ENCODE data around the gene CYP27A1. TPM values are rescaled to one million over a fixed set of nuclear protein-coding genes. Genes with fewer than 3 reads are reported as not detected.

The CYP27A1 gene
- total and polyA plus RNA-seq, 2 of the 4 experiments (the other 2 are of a cell fraction) = 5.2 to 5.3 TPM

DNA sequence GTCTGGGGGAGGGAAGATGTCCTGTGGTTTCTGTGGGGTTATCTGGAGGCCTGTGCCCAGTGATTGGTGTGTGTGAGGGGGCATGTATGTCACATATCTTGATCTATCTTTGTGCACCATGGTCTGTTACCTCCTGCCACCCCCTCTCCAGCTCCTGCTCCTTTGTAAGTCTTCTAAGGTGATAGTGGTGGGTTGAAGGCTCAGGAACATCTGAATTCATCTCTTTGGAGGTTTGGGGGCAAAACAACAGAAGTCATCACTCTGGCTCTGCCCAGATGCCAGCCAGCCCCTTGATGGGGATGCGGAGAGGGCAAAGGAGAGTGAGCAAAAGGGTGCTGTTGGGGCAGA is 74.9 kb downstream of the CYP27A1 start:
- Histone ChIP-seq H4K5ac (ENCODE audit: low read depth, low read length) (no peak overlapping the region), H3K36me3 (ENCODE audit: control insufficient read depth, insufficient read depth, low read length) (no peaks in the 10 kb centered on the region), H2BK120ac (ENCODE audit: low read depth, low read length) (no peak overlapping the region), H2AFZ (replicated peaks; ENCODE audit: low read length, poor library complexity) (no peak overlapping the region), H4K91ac (ENCODE audit: insufficient read depth, low read depth, low read length) (no peak overlapping the region), H2AK5ac (ENCODE audit: low read depth, low read length) (no peak overlapping the region), H3K23ac (ENCODE audit: low read depth, low read length) (no peak overlapping the region), H3K27me3 (ENCODE audit: control insufficient read depth, insufficient read depth, low read length) (peaks cover 84% of the 10 kb centered on the region), H3K14ac (replicated peaks; ENCODE audit: low read depth, low read length) (no peak overlapping the region), H3K9ac (ENCODE audit: low read depth, low read length) (no peak overlapping the region), H3K4ac (ENCODE audit: low read depth, low read length) (no peak overlapping the region), H3K4me3 (ENCODE audit: insufficient read depth, low read depth, low read length) (no peak overlapping the region), H3K4me2 (ENCODE audit: low read depth, low read length) (no peak overlapping the region), H2BK15ac (ENCODE audit: low read depth, low read length) (no peak overlapping the region), H2BK5ac (ENCODE audit: low read depth, low read length, poor library complexity, severe bottlenecking) (no peak overlapping the region), H3K79me1 (ENCODE audit: low read depth in 1 of 2, low read length in 2 of 2) (no peaks in the 10 kb centered on the region), H4K20me1 (ENCODE audit: insufficient read depth, low read length) (no peaks in the 10 kb centered on the region; the same call in 1 of the 2 replicates), H3K4me1 (ENCODE audit: control insufficient read depth, insufficient read depth, low read length) (peaks cover 5% of the 10 kb centered on the region; the same call in 1 of the 2 replicates), H3K18ac (ENCODE audit: low read depth, low read length) (no peak overlapping the region), H2AK9ac (replicated peaks; ENCODE audit: low read depth, low read length, poor library complexity) (no peak overlapping the region), H3K27ac (ENCODE audit: insufficient read depth, low read length) (no peak overlapping the region), H4K8ac (ENCODE audit: low read depth in 2 of 2, low read length in 2 of 2) (no peak overlapping the region), H3K56ac (ENCODE audit: extremely low read depth, insufficient read depth, low read length) (no peak overlapping the region), H3K9me1 (ENCODE audit: insufficient read depth, low read length) (no peaks in the 10 kb centered on the region), H3K9me3 (ENCODE audit: control insufficient read depth, insufficient read depth, low read length) (peaks cover 4% of the 10 kb centered on the region; the same call in 1 of the 2 replicates), H2BK20ac (ENCODE audit: low read depth, low read length) (no peak overlapping the region)
- DNase-seq (no peak), ATAC-seq (ENCODE audit: low read depth) (no peak)
- in situ Hi-C loops (cut with MboI; ENCODE audit: low sequenced_read_pairs) = no loop called here
- no CpG with 5 or more reads among the region's 1 CpG for WGBS, 2 experiments (ENCODE audit: extremely low coverage in 2 of 2, insufficient read length in 1 of 2)
- dilution Hi-C loops (cut with HindIII; ENCODE audit: low sequenced_read_pairs, unreplicated experiment) = no loop called here
- POLR2A ChIA-PET (ENCODE audit: unreplicated experiment) = no interaction called here
- TF ChIP-seq SMC3 (IDR thresholded peaks at IDR 0.05; ENCODE audit: low read depth, low read length) (no peak), RAD21 (IDR thresholded peaks at IDR 0.05; ENCODE audit: low read length) (no peak), NFE2L2 (IDR thresholded peaks at IDR 0.05; ENCODE audit: low read depth, low read length) (no peak), CEBPB (IDR thresholded peaks at IDR 0.05; ENCODE audit: low read depth, low read length) (no peak), FOS (IDR thresholded peaks at IDR 0.05; ENCODE audit: low read depth, low read length) (no peak), BHLHE40 (IDR thresholded peaks at IDR 0.05; ENCODE audit: low read depth, low read length) (no peak), MAZ (IDR thresholded peaks at IDR 0.05; ENCODE audit: borderline replicate concordance, low read depth, low read length) (no peak), RCOR1 (IDR thresholded peaks at IDR 0.05; ENCODE audit: insufficient replicate concordance, low read length) (no peak), MXI1 (IDR thresholded peaks at IDR 0.05; ENCODE audit: borderline replicate concordance, low read depth, low read length) (no peak), CHD1 (IDR thresholded peaks at IDR 0.05; ENCODE audit: low read depth, low read length) (no peak), RFX5 (IDR thresholded peaks at IDR 0.05; ENCODE audit: low read depth, low read length) (no peak), POLR2A (IDR thresholded peaks at IDR 0.05; ENCODE audit: low read depth, low read length) (no peak), MAFK (IDR thresholded peaks at IDR 0.05; ENCODE audit: low read depth, low read length) (no peak)
- TF ChIP-seq, protein P1, sequence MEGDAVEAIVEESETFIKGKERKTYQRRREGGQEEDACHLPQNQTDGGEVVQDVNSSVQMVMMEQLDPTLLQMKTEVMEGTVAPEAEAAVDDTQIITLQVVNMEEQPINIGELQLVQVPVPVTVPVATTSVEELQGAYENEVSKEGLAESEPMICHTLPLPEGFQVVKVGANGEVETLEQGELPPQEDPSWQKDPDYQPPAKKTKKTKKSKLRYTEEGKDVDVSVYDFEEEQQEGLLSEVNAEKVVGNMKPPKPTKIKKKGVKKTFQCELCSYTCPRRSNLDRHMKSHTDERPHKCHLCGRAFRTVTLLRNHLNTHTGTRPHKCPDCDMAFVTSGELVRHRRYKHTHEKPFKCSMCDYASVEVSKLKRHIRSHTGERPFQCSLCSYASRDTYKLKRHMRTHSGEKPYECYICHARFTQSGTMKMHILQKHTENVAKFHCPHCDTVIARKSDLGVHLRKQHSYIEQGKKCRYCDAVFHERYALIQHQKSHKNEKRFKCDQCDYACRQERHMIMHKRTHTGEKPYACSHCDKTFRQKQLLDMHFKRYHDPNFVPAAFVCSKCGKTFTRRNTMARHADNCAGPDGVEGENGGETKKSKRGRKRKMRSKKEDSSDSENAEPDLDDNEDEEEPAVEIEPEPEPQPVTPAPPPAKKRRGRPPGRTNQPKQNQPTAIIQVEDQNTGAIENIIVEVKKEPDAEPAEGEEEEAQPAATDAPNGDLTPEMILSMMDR (conservative IDR thresholded peaks at IDR 0.05; ENCODE audit: low read depth, low read length) = no peak
- TF ChIP-seq, protein P2, sequence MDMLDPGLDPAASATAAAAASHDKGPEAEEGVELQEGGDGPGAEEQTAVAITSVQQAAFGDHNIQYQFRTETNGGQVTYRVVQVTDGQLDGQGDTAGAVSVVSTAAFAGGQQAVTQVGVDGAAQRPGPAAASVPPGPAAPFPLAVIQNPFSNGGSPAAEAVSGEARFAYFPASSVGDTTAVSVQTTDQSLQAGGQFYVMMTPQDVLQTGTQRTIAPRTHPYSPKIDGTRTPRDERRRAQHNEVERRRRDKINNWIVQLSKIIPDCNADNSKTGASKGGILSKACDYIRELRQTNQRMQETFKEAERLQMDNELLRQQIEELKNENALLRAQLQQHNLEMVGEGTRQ (IDR thresholded peaks at IDR 0.05; ENCODE audit: low read depth, low read length) = no peak
- TF ChIP-seq, protein P3, sequence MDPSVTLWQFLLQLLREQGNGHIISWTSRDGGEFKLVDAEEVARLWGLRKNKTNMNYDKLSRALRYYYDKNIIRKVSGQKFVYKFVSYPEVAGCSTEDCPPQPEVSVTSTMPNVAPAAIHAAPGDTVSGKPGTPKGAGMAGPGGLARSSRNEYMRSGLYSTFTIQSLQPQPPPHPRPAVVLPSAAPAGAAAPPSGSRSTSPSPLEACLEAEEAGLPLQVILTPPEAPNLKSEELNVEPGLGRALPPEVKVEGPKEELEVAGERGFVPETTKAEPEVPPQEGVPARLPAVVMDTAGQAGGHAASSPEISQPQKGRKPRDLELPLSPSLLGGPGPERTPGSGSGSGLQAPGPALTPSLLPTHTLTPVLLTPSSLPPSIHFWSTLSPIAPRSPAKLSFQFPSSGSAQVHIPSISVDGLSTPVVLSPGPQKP (IDR thresholded peaks at IDR 0.05; ENCODE audit: borderline replicate concordance, low read depth, low read length) = no peak
- CTCF ChIA-PET = no interaction called here
- intact Hi-C loops (cut with micrococcal nuclease) = no loop called here
- BruUV-seq (replicated peaks) = no TSS peak

All from IMR-90 (cell line).